Activated CD4-positive, alpha-beta memory T cell treated with anti-CD3 and anti-CD28 coated beads, Interleukin-2, amount 10 ng/mL, durations not matched to agents 7 days and 5 days (primary cell): ENCODE results near the gene CCL22. TPM values are rescaled to one million over a fixed set of nuclear protein-coding genes. Genes with fewer than 3 reads are reported as not detected.

Experiments
- CTCF ChIA-PET: fragments of 350-600 bp; sonication (Branson Sonifier 250); formaldehyde crosslinking; loops from one replicate; lab custom pipeline; 2021; ENCODE audit warnings: antibody characterized with exemption, inconsistent platforms; lab: Charles Lee
- POLR2A ChIA-PET: fragments of 350-600 bp; sonication (Branson Sonifier 250); formaldehyde crosslinking; loops from one replicate; lab custom pipeline; 2021; ENCODE audit warnings: antibody characterized with exemption; lab: Charles Lee
- DNase-seq: peaks from one replicate; pipeline ENCODE4 v3.0.0-alpha.2; 2020
- H3K27ac Mint-ChIP-seq: one replicate; pipeline ENCODE4 v1.8.0; 2021; ENCODE audit warnings: mild to moderate bottlenecking, mixed read lengths
- H3K27me3 Mint-ChIP-seq: one replicate; pipeline ENCODE4 v1.8.0; 2021; ENCODE audit warnings: mixed read lengths
- H3K36me3 Mint-ChIP-seq: one replicate; pipeline ENCODE4 v1.8.0; 2021; ENCODE audit warnings: low read depth, mixed read lengths
- H3K4me1 Mint-ChIP-seq: one replicate; pipeline ENCODE4 v1.8.0; 2021; ENCODE audit warnings: mixed read lengths
- H3K4me3 Mint-ChIP-seq: one replicate; pipeline ENCODE4 v1.8.0; 2021; ENCODE audit warnings: mild to moderate bottlenecking, mixed read lengths
- H3K9me3 Mint-ChIP-seq: one replicate; pipeline ENCODE4 v1.8.0; 2021; ENCODE audit warnings: mixed read lengths
- total RNA-seq, 2 experiments: library from RNA; stranded (reverse); gene quantifications; one replicate each; pipeline ENCODE4 v1.2.3, GENCODE V29; 2021

CCL22 gene
- total RNA-seq, 2 experiments from 2014 or later, result 0.10 TPM; not detected in 1

DNA sequence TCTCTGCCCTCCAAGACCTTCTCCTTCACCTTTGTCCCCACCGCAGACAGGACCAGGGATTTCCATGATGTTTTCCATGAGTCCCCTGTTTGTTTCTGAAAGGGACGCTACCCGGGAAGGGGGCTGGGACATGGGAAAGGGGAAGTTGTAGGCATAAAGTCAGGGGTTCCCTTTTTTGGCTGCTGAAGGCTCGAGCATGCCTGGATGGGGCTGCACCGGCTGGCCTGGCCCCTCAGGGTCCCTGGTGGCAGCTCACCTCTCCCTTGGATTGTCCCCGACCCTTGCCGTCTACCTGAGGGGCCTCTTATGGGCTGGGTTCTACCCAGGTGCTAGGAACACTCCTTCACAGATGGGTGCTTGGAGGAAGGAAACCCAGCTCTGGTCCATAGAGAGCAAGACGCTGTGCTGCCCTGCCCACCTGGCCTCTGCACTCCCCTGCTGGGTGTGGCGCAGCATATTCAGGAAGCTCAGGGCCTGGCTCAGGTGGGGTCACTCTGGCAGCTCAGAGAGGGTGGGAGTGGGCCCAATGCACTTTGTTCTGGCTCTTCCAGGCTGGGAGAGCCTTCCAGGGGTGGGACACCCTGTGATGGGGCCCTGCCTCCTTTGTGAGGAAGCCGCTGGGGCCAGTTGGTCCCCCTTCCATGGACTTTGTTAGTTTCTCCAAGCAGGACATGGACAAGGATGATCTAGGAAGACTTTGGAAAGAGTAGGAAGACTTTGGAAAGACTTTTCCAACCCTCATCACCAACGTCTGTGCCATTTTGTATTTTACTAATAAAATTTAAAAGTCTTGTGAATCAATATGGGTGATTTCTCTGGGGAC lies 25.9 kb downstream of the CCL22 start:
- Mint-ChIP-seq H3K4me1 (peaks cover 6% of the 10 kb centered on the region), H3K27ac (no peak overlapping the region), H3K4me3 (no peak overlapping the region), H3K36me3 (no peaks in the 10 kb centered on the region), H3K27me3 (no peaks in the 10 kb centered on the region), H3K9me3 (peaks cover 5% of the 10 kb centered on the region)
- DNase-seq, result no peak
- ChIA-PET CTCF (no interaction called here), POLR2A (no interaction called here)

DNA sequence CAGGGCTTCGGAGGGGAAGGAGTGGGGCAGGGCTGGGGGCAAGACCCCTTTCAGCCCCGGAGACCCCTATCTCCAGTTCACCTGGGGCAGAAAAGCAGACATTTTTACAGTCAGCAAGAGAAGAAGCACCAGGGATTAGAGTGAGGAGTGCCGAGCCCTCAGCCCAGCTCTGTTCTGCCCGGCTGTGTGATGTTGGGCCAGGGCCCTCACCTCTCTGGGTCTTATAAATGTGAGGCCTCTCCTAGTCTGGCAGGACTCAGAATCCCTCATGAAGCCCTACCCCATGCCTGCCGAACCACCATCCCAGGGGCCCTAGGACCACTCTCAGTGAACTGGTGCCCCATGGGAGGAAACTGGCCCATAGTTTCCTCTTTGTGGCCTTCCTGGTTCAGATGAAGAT lies 26.5 kb downstream of the CCL22 start:
- ChIA-PET POLR2A (no interaction called here), CTCF (no interaction called here)
- Mint-ChIP-seq H3K4me1 (peaks cover 6% of the 10 kb centered on the region), H3K36me3 (no peaks in the 10 kb centered on the region), H3K27me3 (no peaks in the 10 kb centered on the region), H3K27ac (no peak overlapping the region), H3K9me3 (peaks cover 5% of the 10 kb centered on the region), H3K4me3 (no peak overlapping the region)
- no peak for DNase-seq

DNA sequence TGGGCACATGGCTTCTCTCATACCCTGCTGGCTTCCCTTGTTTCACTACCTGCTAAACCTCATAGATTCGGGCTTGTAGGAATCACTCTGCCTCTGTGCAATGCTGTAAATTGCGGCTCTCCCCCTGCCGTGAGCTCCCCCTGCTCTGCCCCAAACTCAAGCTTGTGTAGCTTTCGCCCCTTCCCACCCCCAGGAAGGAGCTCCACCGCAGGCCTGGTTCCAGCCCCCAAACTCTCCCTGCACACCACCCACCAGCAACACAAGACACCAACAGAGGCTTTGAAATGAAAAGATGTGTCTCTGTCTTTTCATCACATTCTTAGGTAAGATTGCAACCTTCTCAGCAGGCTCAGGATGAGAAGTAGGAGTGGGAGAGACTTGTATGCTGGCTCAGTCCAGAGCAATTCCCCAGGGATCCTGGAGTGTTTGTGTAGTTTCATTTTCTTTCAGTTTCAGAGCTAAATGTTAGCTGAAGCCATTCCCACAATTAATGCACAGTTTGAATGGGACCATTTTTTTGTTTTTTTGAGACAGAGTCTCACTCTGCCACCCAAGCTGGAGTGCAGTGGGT lies 27.9 kb downstream of the CCL22 start:
- peaks cover 5% of the 10 kb centered on the region for H3K9me3 Mint-ChIP-seq

DNA sequence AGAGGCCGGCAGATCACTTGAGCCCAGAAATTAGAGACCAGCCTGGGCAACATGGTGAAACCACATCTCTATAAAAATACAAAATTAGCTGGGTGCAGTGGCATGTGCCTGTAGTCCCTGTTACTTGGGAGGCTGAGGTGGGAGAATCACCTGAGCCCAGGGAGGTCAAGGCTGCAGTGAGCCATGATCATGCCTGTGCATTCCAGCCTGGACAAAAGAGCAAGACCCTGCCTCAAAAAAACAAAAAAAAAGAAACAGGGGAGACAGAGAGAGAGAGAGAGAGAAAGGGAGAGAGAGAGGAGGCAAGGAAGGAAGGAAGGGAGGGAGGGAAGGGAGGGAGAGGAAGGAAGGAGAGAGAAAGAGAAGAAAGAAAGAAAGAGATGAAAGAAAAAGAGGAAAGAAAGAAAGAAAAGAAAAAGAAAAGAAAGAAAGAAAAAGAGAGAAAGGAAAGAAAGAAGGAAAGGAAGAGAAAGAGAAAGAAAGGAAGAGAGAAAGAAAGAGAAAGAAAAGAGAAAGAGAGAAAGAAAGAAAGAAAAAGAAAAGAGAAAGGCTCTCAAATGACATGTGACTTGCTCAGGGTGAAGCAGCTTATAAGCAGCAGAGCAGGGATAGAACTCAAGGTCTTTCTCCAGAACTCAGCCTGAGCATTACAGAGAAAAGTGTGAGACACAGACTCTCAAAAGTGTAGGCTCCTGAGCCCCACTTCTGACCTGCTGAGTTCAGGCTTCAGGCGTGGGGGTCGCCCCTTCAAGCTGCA lies 29.2 kb downstream of the CCL22 start:
- no peak for DNase-seq
- Mint-ChIP-seq H3K4me1 (peaks cover 6% of the 10 kb centered on the region), H3K27me3 (peaks cover 4% of the 10 kb centered on the region), H3K27ac (no peak overlapping the region), H3K36me3 (no peaks in the 10 kb centered on the region), H3K4me3 (no peak overlapping the region), H3K9me3 (peaks cover 5% of the 10 kb centered on the region)
- CTCF ChIA-PET, result no interaction called here
- POLR2A ChIA-PET, result no interaction called here

More for the DNA sequence above, 27.9 kb downstream of the CCL22 start:
- H3K27ac Mint-ChIP-seq, result no peak overlapping the region
- ChIA-PET CTCF (no interaction called here), POLR2A (no interaction called here)
- no peaks in the 10 kb centered on the region for H3K36me3 Mint-ChIP-seq
- H3K27me3 Mint-ChIP-seq, result peaks cover 4% of the 10 kb centered on the region
- no peak overlapping the region for H3K4me3 Mint-ChIP-seq
- DNase-seq, result no peak
- peaks cover 6% of the 10 kb centered on the region for H3K4me1 Mint-ChIP-seq

DNA sequence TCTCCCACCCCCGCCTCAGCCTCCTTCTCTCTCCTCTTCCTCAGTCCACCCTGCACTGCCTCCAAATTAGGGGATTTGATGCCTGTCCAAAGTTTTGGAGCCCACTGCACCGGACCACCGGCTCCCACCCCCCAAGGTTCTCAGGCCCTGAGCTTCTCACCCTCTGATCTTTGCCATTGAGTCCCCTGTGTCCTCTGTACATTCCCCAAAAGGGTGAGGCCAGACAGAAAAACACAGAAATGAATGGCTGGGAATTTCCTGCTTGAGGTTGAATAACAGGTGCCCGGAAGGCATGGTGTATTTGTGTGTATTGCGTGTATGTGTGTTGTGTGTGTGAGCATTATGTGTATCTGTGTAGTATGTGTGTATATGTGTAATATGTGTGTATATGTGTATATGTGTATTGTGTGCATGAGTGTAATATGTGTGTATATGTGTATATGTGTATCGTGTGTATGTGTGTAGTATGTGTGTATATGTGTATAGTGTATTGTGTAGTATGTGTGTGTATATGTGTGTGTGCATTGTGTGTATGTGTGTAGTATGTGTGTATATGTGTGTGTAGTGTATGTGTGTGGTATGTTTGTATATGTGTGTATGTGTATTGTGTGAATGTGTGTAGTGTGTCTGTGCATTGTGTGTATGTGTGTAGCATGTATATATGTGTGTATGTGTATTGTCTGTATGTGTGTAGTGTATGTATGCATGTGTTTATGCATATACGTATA lies 29.9 kb downstream of the CCL22 start:
- Mint-ChIP-seq H3K27me3 (peaks cover 4% of the 10 kb centered on the region), H3K27ac (no peak overlapping the region), H3K4me3 (no peak overlapping the region), H3K36me3 (no peaks in the 10 kb centered on the region), H3K9me3 (peaks cover 5% of the 10 kb centered on the region), H3K4me1 (peaks cover 6% of the 10 kb centered on the region)
- ChIA-PET POLR2A (no interaction called here), CTCF (no interaction called here)
- DNase-seq, result no peak

DNA sequence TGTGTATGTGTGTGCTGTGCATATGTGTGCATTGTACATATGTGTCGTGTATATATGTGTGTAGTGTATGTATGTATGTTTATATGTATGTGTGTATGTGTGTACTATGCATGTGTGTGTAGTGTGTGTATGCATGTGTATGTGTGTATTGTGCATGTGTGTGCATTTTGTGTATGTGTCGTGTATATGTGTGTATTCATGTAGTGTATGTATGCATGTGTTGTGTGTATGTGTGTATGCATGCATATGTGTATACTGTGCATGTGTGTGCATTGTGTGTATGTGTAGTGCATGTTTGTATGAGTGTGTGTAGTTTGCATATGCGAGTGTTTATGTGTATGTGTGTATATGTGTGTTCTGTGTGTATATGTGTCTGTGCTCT lies 30.5 kb downstream of the CCL22 start:
- H3K36me3 Mint-ChIP-seq, result no peaks in the 10 kb centered on the region
- DNase-seq, result no peak
- no peak overlapping the region for H3K4me3 Mint-ChIP-seq
- no peak overlapping the region for H3K27ac Mint-ChIP-seq
- H3K4me1 Mint-ChIP-seq, result peaks cover 6% of the 10 kb centered on the region
- peaks cover 4% of the 10 kb centered on the region for H3K27me3 Mint-ChIP-seq
- peaks cover 5% of the 10 kb centered on the region for H3K9me3 Mint-ChIP-seq
- ChIA-PET POLR2A (no interaction called here), CTCF (no interaction called here)

DNA sequence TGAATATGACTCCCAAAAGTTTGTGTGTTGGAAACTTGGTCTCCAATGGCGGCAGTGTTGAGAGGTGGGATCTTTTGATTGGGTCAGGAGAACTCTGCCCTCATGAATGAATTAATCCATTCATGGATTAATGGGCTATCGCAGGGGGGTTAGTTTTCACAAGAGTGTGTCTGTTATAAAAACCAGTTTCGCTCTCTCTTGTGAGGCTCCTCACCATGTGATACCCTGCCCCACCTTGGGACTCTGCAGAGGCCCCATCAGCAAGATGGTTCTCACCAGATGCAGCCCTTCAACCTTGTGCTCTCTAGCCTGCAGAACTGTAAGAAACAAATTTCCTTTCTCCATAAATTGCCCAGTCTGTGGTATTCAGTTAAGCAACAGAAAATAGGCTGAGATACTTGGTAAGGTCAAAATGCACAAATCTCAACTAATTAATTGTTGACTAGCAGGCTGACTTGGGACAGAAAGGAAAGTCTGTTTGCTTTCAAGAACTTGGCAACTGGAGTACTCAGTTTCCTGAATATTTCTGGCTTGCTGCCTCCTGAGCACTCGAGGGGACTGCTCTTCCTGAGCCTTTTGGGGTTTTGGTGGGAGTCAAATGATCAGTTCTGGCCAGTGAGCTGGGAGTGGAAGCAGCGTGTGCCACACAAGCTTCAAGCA lies 32.2 kb downstream of the CCL22 start:
- CTCF ChIA-PET, result no interaction called here
- Mint-ChIP-seq H3K27ac (no peak overlapping the region), H3K4me3 (no peak overlapping the region), H3K27me3 (peaks cover 4% of the 10 kb centered on the region), H3K4me1 (peaks cover 6% of the 10 kb centered on the region), H3K36me3 (no peaks in the 10 kb centered on the region), H3K9me3 (peaks cover 5% of the 10 kb centered on the region)
- DNase-seq, result no peak
- POLR2A ChIA-PET, result no interaction called here

DNA sequence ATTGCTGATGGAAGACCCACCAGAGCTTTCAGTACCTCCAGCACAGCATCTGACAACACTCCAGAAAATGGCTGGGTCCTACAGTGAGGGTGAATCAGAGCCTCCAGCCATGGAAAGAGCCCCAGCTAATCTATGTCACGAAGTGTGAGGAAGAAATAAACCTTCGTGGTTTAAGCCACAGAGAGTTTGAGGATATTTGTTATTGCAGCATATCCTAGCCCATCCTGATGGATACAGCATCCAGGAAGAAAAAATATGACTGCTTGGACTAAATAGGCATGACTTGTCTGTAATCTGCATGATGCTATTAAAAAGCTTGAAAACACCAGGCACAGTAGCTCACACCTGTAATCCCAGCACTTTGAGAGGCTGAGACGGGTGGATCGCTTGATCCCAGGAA lies 32.7 kb downstream of the CCL22 start:
- Mint-ChIP-seq H3K9me3 (peaks cover 5% of the 10 kb centered on the region), H3K4me1 (peaks cover 6% of the 10 kb centered on the region), H3K4me3 (no peak overlapping the region), H3K36me3 (no peaks in the 10 kb centered on the region), H3K27me3 (peaks cover 4% of the 10 kb centered on the region), H3K27ac (no peak overlapping the region)
- ChIA-PET POLR2A (no interaction called here), CTCF (interaction anchor here (0.6 kb wide), 1 partner anchor 38 kb away, joined by 3 read pairs; no protein-coding TSS in a partner anchor)
- no peak for DNase-seq

DNA sequence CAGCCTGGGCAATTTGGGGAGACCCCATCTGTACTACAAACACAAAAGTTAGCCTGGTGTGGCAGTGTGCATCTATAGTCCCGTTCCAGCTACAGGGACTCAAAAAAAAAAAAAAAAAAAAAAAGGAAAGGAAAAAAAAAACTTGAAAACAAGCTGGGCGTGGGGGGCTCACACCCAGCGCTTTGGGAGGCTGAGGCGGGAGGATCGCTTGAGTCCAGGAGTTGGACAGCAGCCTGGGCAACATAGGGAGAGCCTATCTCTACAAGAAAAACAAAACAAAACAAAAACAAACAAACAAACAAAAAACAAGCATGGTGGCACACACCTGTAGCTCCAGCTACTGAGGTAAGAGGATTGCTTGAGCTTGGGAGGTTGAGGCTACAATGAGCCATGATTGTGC lies 33.1 kb downstream of the CCL22 start:
- Mint-ChIP-seq H3K27me3 (peaks cover 4% of the 10 kb centered on the region), H3K4me1 (peaks cover 6% of the 10 kb centered on the region), H3K9me3 (peaks cover 5% of the 10 kb centered on the region), H3K36me3 (no peaks in the 10 kb centered on the region), H3K4me3 (no peak overlapping the region), H3K27ac (no peak overlapping the region)
- DNase-seq, result no peak
- ChIA-PET CTCF (interaction anchor here (0.6 kb wide), 1 partner anchor 37 kb away, joined by 3 read pairs; no protein-coding TSS in a partner anchor), POLR2A (no interaction called here)

DNA sequence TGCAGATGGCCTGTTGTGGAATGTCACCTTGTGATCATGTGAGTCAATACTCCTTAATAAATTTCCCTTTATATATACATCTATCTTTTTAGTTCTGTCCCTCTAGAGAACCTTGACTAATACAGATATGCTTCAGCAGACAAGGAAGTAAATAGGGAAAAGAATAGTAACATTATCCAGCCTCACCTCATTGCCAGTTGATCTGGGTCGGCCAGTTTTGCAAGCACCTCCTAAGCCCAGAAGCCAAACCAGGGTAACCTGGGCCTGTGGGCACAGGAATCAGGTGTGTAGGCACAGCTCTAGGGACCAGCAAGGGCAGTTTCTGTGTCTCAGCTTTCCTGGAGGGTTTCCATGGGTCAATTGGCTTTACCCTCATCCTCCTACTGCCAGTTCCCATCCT lies 34.1 kb downstream of the CCL22 start:
- DNase-seq, result no peak
- Mint-ChIP-seq H3K27me3 (peaks cover 6% of the 10 kb centered on the region), H3K27ac (no peak overlapping the region), H3K4me1 (peaks cover 6% of the 10 kb centered on the region), H3K9me3 (peaks cover 5% of the 10 kb centered on the region), H3K36me3 (no peaks in the 10 kb centered on the region), H3K4me3 (no peak overlapping the region)
- POLR2A ChIA-PET, result no interaction called here
- CTCF ChIA-PET, result no interaction called here

DNA sequence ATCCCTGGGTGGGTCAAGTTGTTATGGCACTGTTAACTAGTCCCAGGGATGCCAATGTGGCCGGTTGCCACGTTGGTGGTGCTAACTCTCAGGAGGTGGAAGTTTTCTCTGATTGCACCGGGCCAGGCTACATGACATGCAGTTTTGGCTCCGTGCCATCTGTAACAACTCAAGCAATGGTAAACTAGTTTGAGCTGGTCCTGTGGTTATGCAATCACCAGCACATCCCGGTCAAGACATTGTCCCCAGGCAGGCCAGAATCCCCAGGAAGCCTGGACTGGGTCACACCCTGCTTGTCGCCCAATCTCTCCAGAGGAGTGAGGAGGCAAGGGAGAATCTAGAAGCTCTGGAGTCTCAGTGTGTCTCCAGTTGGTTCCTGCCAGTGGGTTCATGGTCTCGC lies 35.9 kb downstream of the CCL22 start:
- Mint-ChIP-seq H3K36me3 (no peaks in the 10 kb centered on the region), H3K9me3 (no peaks in the 10 kb centered on the region), H3K27me3 (peaks cover 6% of the 10 kb centered on the region), H3K27ac (no peak overlapping the region), H3K4me1 (no peaks in the 10 kb centered on the region), H3K4me3 (no peak overlapping the region)
- CTCF ChIA-PET, result no interaction called here
- DNase-seq, result no peak
- POLR2A ChIA-PET, result no interaction called here

DNA sequence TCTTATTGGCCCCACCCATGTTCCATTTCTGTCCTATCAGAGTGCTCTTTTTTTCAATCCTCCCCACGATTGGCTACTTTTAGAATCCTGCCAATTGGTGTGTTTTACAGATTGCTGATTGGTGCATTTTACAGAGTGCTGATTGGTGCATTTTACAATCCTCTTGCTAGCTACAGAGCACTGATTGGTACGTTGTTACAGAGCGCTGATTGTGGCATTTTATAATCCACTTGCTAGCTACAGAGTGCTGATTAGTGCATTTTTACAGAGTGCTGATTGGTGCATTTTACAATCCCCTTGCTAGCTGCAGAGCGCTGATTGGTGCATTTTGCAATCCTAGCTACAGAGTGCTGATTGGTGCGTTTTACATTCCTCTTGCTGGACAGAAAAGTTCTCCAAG lies 36.4 kb downstream of the CCL22 start:
- Mint-ChIP-seq H3K27ac (no peak overlapping the region), H3K9me3 (no peaks in the 10 kb centered on the region), H3K36me3 (no peaks in the 10 kb centered on the region), H3K4me1 (no peaks in the 10 kb centered on the region), H3K4me3 (no peak overlapping the region), H3K27me3 (peaks cover 6% of the 10 kb centered on the region)
- ChIA-PET CTCF (no interaction called here), POLR2A (no interaction called here)
- no peak for DNase-seq
